Measurements from ENCODE around the gene TSPAN16.
"Not testable (repeated sequence)": the region's sequence is repeated elsewhere in the genome, so short reads cannot be mapped to it uniquely, and the experiment has no call there.

TSPAN16 gene

DNA sequence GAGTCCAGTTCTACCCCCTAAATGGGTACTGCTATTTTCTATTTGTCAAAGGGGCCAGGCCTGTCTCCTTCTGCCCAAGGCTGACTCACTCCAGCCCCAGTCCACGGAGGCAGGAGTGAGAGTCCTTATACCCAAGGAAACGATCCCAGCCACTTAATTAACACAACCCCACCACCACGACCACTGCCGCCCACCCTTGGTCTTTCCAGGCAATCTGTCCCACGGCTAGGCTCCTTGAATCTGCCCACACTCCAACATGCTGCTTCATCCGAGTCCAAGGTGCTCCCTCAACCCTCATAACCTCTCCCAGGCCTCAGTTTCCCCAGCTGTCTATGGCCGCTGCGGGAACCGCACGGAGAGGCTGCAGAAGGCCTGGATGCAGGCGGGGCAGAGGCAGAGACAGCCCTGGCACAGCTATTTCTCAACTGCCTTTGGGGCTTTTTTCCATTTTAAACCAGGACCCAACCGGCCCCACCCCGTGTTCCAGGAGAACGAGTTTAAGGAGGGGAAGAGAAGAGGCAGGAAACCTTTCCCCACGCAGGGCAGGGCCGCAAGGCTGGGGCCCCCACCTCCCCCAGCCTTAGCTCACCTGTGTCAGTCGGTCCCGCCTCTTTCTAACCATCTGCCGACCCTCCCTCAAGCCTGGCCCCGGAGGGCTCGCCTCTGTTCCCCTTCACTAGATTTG, 42.8 kb downstream of the TSPAN16 start:
- TF ChIP-seq, protein P1, sequence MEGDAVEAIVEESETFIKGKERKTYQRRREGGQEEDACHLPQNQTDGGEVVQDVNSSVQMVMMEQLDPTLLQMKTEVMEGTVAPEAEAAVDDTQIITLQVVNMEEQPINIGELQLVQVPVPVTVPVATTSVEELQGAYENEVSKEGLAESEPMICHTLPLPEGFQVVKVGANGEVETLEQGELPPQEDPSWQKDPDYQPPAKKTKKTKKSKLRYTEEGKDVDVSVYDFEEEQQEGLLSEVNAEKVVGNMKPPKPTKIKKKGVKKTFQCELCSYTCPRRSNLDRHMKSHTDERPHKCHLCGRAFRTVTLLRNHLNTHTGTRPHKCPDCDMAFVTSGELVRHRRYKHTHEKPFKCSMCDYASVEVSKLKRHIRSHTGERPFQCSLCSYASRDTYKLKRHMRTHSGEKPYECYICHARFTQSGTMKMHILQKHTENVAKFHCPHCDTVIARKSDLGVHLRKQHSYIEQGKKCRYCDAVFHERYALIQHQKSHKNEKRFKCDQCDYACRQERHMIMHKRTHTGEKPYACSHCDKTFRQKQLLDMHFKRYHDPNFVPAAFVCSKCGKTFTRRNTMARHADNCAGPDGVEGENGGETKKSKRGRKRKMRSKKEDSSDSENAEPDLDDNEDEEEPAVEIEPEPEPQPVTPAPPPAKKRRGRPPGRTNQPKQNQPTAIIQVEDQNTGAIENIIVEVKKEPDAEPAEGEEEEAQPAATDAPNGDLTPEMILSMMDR (IDR thresholded peaks at IDR 0.05; ENCODE audit: low read depth, low read length): no peak
- DNase-seq (ENCODE audit: extremely low read depth, low read depth): no peak

DNA sequence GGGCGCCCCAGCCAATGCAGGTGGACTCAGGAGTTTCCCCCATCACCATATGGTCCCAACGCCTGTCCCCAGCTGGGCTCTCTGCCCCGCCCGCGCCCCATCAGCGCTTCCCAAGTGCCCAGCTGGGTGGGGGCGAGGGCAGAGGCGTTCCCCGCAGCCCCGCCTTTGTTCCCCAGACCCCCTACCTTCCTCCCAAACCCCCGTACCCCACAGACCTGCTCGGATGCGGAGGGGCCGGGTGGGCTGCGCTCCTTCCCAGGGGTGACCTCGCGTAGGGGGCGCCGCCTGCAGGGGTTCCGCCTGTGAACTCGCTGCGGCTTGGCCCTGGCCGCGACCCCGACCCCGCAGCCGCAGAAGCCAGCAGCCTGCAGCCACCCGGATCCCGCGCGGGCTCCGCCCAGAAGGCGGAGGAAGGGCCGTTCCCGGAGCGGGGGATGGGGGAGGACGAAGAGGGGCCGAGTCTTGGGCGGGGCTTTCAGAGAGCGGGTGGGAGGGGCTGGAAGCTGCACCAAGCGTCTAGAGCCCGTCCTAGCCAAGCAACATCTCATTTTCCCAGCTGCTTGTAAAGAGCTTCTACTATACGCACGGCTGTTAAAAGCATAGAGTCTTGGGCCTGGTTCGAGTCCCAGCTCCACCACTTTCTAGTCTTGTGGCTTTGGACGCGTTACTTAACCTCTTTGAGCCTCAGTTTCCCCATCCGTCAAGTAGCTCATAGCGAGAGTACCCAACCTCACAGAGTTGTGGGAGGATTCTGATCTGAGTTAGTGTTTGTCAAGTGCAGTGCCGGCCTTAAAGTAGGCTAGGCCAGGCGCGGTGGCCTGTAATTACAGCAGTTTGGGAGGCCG, 43.5 kb downstream of the TSPAN16 start, which contains the start of gene RAB3D:
TSS of gene RAB3D (minus strand) at position 404 of the 845 bp plus-strand sequence. CDS start 2,258 bp downstream, outside the sequence.
- peak; percentile 62 for DNase-seq (ENCODE audit: extremely low read depth, low read depth)
- TF ChIP-seq, protein P1 (IDR thresholded peaks at IDR 0.05; ENCODE audit: low read depth, low read length): no peak

DNA sequence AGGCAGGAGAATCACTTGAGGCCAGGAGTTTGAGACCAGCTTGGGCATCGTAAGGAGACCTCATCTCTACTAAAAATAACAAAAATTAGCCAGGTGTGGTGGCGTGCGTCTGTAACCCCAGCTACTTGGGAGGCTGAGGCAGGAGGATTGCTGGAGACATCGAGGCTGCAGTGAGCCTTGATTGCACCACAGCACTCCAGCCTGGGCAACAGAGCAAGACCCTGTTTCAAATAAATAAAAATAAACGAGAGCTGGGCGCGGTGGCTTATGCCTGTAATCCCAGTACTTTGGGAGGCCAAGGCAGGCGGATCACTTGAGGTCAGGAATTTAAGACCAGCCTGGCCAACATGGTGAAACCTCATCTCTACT, 44.1 kb downstream of the TSPAN16 start:
- not testable (repeated sequence) for DNase-seq (ENCODE audit: extremely low read depth, low read depth)

DNA sequence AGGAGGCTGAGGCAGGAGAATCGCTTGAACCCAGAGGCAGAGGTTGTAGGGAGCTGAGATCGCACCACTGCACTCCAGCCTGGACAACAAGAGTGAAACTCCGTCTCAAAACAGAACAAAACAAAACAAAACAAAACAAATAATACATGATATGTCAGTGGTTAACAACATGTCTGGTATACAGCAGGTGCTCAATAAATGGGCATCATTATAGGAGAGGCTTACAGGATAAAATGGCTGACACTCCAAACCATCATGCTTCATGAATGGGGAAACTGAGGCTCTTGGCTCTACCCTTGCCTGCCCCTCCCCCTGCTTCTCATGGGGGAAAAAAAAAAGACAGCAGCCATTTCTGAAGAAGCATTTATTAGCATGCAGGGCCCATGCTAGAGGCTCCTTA, 46.5 kb downstream of the TSPAN16 start:
- DNase-seq (ENCODE audit: extremely low read depth, low read depth): no peak
- TF ChIP-seq, protein P1 (IDR thresholded peaks at IDR 0.05; ENCODE audit: low read depth, low read length): no peak

DNA sequence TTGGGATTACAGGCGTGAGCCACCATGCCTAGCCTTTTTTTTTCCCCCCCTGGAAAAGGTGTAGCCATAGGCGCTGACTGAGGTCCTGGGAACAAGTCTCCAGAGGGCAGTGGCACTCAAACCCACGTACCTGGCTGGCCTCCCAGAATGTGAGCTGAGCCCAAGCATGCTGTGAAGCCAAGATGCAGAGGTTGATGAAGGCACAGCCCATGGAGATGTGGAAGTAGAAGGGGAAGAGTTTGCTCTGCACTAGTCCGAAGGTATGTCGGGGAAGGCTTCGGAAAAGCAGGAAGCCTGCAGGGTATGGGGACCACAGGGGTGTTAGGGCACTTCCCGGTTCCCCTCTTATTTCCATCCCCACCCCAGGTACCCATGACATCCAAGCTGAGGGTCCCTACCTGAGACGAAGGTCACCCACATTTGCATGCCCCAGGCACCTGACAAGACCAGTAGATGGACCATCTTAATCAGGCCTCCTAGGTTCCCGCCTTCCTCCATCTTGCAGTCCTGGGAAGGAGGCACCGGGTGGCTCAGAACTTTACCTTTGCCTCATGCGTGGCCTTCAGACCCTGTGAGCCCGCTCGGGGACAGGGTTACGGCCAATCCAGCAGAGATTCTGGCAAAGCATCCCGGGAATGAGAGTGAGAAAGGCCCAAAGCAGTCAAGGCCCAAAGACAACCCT, 49.3 kb downstream of the TSPAN16 start:
- TF ChIP-seq, protein P1 (IDR thresholded peaks at IDR 0.05; ENCODE audit: low read depth, low read length): no peak
- DNase-seq (ENCODE audit: extremely low read depth, low read depth): no peak

DNA sequence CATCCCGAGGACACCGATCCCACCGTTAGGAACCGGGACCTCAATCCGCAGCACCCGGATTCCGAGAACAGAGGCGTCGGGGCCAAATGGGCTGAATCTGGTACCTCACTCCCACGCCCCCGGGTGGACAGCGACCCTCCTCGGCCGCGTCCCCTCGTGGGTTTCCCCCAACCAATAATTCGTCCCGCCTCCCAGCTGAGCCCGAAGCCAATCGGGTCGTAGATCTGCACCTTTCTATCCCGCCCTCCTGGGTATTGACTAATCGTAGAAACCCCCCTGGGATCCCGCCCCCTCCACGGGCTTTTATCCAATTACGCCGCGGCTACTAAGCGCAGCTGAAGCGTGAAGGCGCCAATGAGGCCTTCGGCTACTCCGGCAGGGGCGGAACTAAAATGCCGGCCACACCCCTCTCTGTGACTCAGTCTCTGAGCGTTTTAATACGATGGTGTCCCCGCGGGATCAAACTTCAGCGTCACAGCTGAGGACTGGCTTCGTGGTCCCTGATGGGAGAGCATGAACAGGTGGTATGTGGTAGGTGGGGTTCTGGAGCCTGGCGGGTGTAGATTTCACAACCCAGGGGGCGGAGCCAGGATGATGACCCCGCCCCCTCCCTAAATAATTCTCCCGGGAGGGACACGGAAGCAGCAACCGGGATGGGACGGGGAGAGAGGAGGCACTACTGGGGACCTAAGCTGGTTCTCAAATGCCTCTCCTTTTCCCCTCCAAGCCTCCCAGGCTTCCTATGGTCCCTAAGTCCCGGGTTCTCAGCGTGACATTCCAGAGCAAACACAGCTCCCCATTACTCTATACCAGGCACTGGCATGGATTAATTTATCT, 50.4 kb downstream of the TSPAN16 start, which contains the start of the genes CCDC159 and TMEM205:
TSS of gene CCDC159 (plus strand) at position 416 of the 837 bp plus-strand sequence. CDS start at position 504, 88 bp downstream.
TSS of gene TMEM205 (minus strand) at position 165 of the 837 bp plus-strand sequence. CDS start 649 bp downstream, outside the sequence.
- TF ChIP-seq, protein P1 (IDR thresholded peaks at IDR 0.05; ENCODE audit: low read depth, low read length): no peak; the same call in 1 of the 2 replicates
- peak; percentile 96 for DNase-seq (ENCODE audit: extremely low read depth, low read depth)

DNA sequence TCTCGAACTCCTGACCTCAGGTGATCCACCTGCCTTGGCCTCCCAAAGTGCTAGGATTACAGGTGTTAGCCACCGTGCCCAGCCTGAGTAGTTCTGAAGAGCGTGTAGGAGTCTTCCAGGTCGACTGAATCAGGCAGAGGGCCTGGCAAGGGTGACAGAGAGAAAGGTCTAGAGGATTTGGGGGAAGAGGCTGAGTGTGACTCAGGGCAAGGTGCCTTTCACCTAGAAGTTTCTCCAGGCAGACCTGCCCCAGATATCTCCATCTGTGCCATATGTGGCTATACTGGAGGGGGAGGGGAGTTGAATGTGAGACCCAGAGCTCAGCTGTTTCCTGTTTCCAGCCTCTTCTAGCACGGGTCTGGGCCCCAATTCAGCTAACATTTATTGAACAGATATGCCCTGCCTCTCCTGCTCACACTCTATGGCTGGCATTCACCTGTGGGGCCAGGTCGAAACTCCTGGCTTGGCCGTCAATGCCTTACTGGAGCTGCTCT, 51.6 kb downstream of the TSPAN16 start:
- TF ChIP-seq, protein P1 (IDR thresholded peaks at IDR 0.05; ENCODE audit: low read depth, low read length): no peak

More for the DNA sequence above, 51.6 kb downstream of the TSPAN16 start:
- DNase-seq (ENCODE audit: extremely low read depth, low read depth): no peak

Measured in AG09319 (cell line).